ENCODE measurements around the gene TBX10.
"Not testable (repeated sequence)": the region's sequence is repeated elsewhere in the genome, so short reads cannot be mapped to it uniquely, and the experiment has no call there.

GRCh38 chr11:67620621-67621020 is 18.9 kb downstream of the TBX10 start:
- TF ChIP-seq, protein P1, sequence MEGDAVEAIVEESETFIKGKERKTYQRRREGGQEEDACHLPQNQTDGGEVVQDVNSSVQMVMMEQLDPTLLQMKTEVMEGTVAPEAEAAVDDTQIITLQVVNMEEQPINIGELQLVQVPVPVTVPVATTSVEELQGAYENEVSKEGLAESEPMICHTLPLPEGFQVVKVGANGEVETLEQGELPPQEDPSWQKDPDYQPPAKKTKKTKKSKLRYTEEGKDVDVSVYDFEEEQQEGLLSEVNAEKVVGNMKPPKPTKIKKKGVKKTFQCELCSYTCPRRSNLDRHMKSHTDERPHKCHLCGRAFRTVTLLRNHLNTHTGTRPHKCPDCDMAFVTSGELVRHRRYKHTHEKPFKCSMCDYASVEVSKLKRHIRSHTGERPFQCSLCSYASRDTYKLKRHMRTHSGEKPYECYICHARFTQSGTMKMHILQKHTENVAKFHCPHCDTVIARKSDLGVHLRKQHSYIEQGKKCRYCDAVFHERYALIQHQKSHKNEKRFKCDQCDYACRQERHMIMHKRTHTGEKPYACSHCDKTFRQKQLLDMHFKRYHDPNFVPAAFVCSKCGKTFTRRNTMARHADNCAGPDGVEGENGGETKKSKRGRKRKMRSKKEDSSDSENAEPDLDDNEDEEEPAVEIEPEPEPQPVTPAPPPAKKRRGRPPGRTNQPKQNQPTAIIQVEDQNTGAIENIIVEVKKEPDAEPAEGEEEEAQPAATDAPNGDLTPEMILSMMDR (IDR thresholded peaks at IDR 0.05; ENCODE audit: low read depth, low read length, poor library complexity, severe bottlenecking): not testable (repeated sequence)
- not testable (repeated sequence) for TF ChIP-seq EZH2phosphoT487 (IDR thresholded peaks at IDR 0.05; ENCODE audit: borderline replicate concordance, low read length)
